NCI-H1105 treated with DMSO at 0.1 percent for 48 hours (cell line): ENCODE data around the gene FATE1.
A peak's percentile ranks its signal among the peaks of the same experiment; 100 is the strongest.
"Not testable (repeated sequence)": the region's sequence is repeated elsewhere in the genome, so short reads cannot be mapped to it uniquely, and the experiment has no call there.

Experiments
- DNase-seq: peaks from one replicate; lab custom pipeline; 2025; lab: John Stamatoyannopoulos, UW

FATE1 gene

GRCh38 chrX:151715752-151716151, at the start of gene FATE1:
Gene FATE1 (plus strand): TSS chrX:151716035. CDS start chrX:151716120, 85 bp downstream.
- DNase-seq: no peak

- DNase-seq: no peak
Observed at GRCh38 chrX:151675121-151675746, 40.6 kb upstream of the FATE1 start.

- no peak for DNase-seq
Observed at GRCh38 chrX:151676196-151676595, 39.6 kb upstream of the FATE1 start.

- DNase-seq: no peak
Observed at GRCh38 chrX:151679798-151680402, 35.9 kb upstream of the FATE1 start.

- DNase-seq: peak; percentile 57
Observed at GRCh38 chrX:151680805-151681204, 35.0 kb upstream of the FATE1 start.

- DNase-seq: no peak
Observed at GRCh38 chrX:151687635-151688034, 28.2 kb upstream of the FATE1 start.

- DNase-seq: no peak
Observed at GRCh38 chrX:151688695-151689094, 27.1 kb upstream of the FATE1 start.

GRCh38 chrX:151692825-151693224, 23.0 kb upstream of the FATE1 start:
- DNase-seq: no peak

GRCh38 chrX:151694121-151694520, 21.7 kb upstream of the FATE1 start:
- no peak for DNase-seq

- DNase-seq: no peak
Observed at GRCh38 chrX:151694661-151695582, 20.9 kb upstream of the FATE1 start, which contains the start of gene PRRG3. Gene PRRG3 (plus strand): TSS chrX:151695458. CDS start chrX:151698815, 3,357 bp downstream.

- no peak for DNase-seq
Observed at GRCh38 chrX:151695583-151696340, 20.1 kb upstream of the FATE1 start.

GRCh38 chrX:151697082-151697481, 18.8 kb upstream of the FATE1 start:
- DNase-seq: not testable (repeated sequence)

- no peak for DNase-seq
Observed at GRCh38 chrX:151697522-151697921, 18.3 kb upstream of the FATE1 start.

- DNase-seq: no peak
Observed at GRCh38 chrX:151698485-151698884, 17.4 kb upstream of the FATE1 start.

GRCh38 chrX:151699746-151700145, 16.1 kb upstream of the FATE1 start:
- DNase-seq: no peak

GRCh38 chrX:151700581-151700980, 15.3 kb upstream of the FATE1 start:
- no peak for DNase-seq

- DNase-seq: no peak
Observed at GRCh38 chrX:151701071-151701470, 14.8 kb upstream of the FATE1 start.

GRCh38 chrX:151701531-151701930, 14.3 kb upstream of the FATE1 start:
- DNase-seq: no peak

- no peak for DNase-seq
Observed at GRCh38 chrX:151702026-151702714, 13.7 kb upstream of the FATE1 start.

GRCh38 chrX:151702741-151703340, 13.0 kb upstream of the FATE1 start:
- no peak for DNase-seq

GRCh38 chrX:151703487-151703886, 12.3 kb upstream of the FATE1 start:
- DNase-seq: peak; percentile 85
